ENCODE results near the gene SMIM7.
"Not testable (repeated sequence)": the region's sequence is repeated elsewhere in the genome, so short reads cannot be mapped to it uniquely, and the experiment has no call there.

Gene SMIM7

DNA sequence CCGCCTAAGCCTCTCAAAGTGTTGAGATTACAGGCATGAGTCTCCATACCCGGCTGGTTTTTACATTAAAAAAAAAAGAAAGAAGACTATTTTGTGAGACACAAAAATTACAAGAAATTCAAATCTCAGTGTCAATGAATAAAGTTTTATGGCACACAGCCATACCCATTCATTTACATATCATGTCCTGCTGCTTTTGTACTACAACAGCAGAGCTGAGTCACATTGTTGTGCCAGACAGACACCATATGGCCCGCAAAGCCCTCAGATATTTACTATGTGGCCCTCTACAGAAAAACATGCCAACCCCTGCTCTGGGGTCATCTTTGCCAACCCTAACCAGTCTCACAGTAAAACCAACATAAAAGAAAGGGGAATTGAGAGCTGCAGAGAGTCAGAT lies 5.3 kb downstream of the SMIM7 start:
- no peaks in the 10 kb centered on the region for H3K4me1 ChIP-seq (ENCODE audit: insufficient read depth, low read length)
- no peaks in the 10 kb centered on the region for H3K27me3 ChIP-seq (ENCODE audit: insufficient read depth, low read length)
- peaks cover 90% of the 10 kb centered on the region for H3K36me3 ChIP-seq (ENCODE audit: insufficient read depth, low read length)
- WGBS = 96% methylated on average over 3 of the region's 3 CpGs
- no peaks in the 10 kb centered on the region for H3K9me3 ChIP-seq (ENCODE audit: insufficient read depth, low read depth, low read length)
- H3K9ac ChIP-seq (ENCODE audit: low read depth, low read length) = no peak overlapping the region
- H3K4me3 ChIP-seq (ENCODE audit: low read length) = no peak overlapping the region
- no peak overlapping the region for H3K27ac ChIP-seq (ENCODE audit: low read depth, low read length)

GRCh38 chr19:16654140-16654539 lies 5.8 kb downstream of the SMIM7 start:
- Histone ChIP-seq H3K27ac (ENCODE audit: low read depth, low read length) (no peak overlapping the region), H3K4me3 (ENCODE audit: low read length) (no peak overlapping the region), H3K4me1 (ENCODE audit: insufficient read depth, low read length) (no peaks in the 10 kb centered on the region), H3K27me3 (ENCODE audit: insufficient read depth, low read length) (no peaks in the 10 kb centered on the region), H3K9me3 (ENCODE audit: insufficient read depth, low read depth, low read length) (no peaks in the 10 kb centered on the region), H3K36me3 (ENCODE audit: insufficient read depth, low read length) (peaks cover 95% of the 10 kb centered on the region), H3K9ac (ENCODE audit: low read depth, low read length) (no peak overlapping the region)
- WGBS = 96% methylated on average over 3 of the region's 3 CpGs

DNA sequence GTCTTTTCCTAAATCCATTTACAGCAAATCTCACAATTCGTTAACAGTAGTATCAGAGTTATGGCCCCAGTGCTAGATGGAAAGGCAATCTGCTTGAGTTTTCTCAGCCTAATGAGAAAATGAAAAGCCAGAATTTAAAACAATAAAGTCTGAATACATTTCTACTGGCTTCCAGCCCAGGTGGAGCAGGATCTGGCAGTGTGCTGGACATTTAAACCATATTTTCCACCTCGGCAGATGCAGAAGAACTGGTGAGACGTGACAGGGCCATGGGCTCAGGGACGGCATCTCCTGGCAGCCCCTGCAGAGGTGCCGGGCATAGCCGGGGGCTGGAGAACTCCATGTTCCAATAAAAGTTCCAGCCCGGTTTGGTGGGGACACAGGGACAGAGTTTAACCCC lies 7.1 kb downstream of the SMIM7 start:
- Histone ChIP-seq H3K27ac (ENCODE audit: low read depth, low read length) (no peak overlapping the region), H3K36me3 (ENCODE audit: insufficient read depth, low read length) (peaks cover 91% of the 10 kb centered on the region), H3K4me3 (ENCODE audit: low read length) (no peak overlapping the region), H3K9me3 (ENCODE audit: insufficient read depth, low read depth, low read length) (no peaks in the 10 kb centered on the region), H3K27me3 (ENCODE audit: insufficient read depth, low read length) (no peaks in the 10 kb centered on the region), H3K4me1 (ENCODE audit: insufficient read depth, low read length) (no peaks in the 10 kb centered on the region), H3K9ac (ENCODE audit: low read depth, low read length) (no peak overlapping the region)
- WGBS = 95% methylated on average over 7 of the region's 7 CpGs

DNA sequence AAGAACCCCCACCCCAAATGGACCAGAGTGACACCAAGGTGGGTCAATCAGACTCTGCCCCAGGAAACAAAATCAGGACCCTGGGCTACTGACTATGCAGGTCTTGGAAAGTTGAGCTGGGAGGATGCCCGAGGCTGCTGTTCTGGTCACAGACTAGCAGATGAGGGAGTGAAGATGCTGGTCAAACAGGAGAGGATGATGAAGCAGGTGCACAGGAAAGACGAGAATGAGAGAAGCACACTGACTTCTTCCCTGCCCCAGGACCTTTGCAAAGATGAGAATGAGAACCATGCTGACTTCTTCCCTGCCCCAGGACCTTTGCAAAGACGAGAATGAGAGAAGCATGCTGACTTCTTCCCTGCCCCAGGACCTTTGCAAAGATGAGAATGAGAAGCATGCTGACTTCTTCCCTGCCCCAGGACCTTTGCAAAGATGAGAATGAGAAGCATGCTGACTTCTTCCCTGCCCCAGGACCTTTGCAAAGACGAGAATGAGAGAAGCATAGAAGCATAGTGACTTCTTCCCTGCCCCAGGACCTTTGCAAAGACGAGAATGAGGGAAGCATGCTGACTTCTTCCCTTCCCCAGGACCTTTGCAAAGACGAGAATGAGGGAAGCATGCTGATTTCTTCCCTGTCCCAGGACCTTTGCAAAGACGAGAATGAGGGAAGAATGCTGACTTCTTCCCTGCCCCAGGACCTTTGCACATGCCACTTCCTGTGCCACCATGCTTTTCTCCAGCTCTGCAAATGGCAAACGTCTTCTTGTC lies 8.3 kb downstream of the SMIM7 start:
- not testable (repeated sequence) for H3K27ac ChIP-seq (ENCODE audit: low read depth, low read length); H3K9ac ChIP-seq (ENCODE audit: low read depth, low read length); H3K9me3 ChIP-seq (ENCODE audit: insufficient read depth, low read depth, low read length); H3K27me3 ChIP-seq (ENCODE audit: insufficient read depth, low read length); H3K4me1 ChIP-seq (ENCODE audit: insufficient read depth, low read length); H3K4me3 ChIP-seq (ENCODE audit: low read length)
- H3K36me3 ChIP-seq (ENCODE audit: insufficient read depth, low read length) = peaks cover 90% of the 10 kb centered on the region
- WGBS = 93% methylated on average over 8 of the region's 8 CpGs

GRCh38 chr19:16650821-16651220 lies 9.1 kb downstream of the SMIM7 start:
- Histone ChIP-seq H3K9me3 (ENCODE audit: insufficient read depth, low read depth, low read length) (no peaks in the 10 kb centered on the region), H3K27ac (ENCODE audit: low read depth, low read length) (no peak overlapping the region), H3K27me3 (ENCODE audit: insufficient read depth, low read length) (no peaks in the 10 kb centered on the region), H3K4me3 (ENCODE audit: low read length) (no peak overlapping the region), H3K9ac (ENCODE audit: low read depth, low read length) (no peak overlapping the region), H3K36me3 (ENCODE audit: insufficient read depth, low read length) (peaks cover 92% of the 10 kb centered on the region), H3K4me1 (ENCODE audit: insufficient read depth, low read length) (no peaks in the 10 kb centered on the region)
- WGBS = 96% methylated on average over 2 of the region's 2 CpGs

DNA sequence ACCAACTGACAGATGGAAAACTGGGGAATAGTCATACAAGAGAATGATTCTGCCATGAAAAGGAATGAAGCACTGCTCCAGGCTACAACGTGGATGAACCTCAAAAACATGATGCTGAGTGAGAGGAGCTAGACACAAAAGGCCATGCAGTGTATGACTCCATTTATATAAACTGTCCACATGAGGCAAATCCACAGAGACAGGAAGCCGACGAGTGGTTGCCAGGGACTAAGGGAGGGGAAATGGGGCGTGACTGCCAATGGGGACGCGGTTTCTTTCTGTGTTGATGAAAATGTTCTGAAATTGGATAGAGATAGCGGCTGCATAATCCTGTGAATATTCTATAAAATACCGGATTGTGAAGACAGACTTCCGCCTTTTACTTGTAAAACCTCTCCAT lies 10.2 kb downstream of the SMIM7 start:
- H3K27me3 ChIP-seq (ENCODE audit: insufficient read depth, low read length) = no peaks in the 10 kb centered on the region
- no peaks in the 10 kb centered on the region for H3K9me3 ChIP-seq (ENCODE audit: insufficient read depth, low read depth, low read length)
- H3K4me3 ChIP-seq (ENCODE audit: low read length) = no peak overlapping the region
- 93% methylated on average over 9 of the region's 9 CpGs for WGBS
- H3K4me1 ChIP-seq (ENCODE audit: insufficient read depth, low read length) = no peaks in the 10 kb centered on the region
- H3K36me3 ChIP-seq (ENCODE audit: insufficient read depth, low read length) = peaks cover 93% of the 10 kb centered on the region
- H3K27ac ChIP-seq (ENCODE audit: low read depth, low read length) = no peak overlapping the region
- no peak overlapping the region for H3K9ac ChIP-seq (ENCODE audit: low read depth, low read length)

GRCh38 chr19:16645140-16645539 lies 14.8 kb downstream of the SMIM7 start:
- 95% methylated on average over 9 of the region's 9 CpGs for WGBS
- peaks cover 84% of the 10 kb centered on the region for H3K36me3 ChIP-seq (ENCODE audit: insufficient read depth, low read length)

GRCh38 chr19:16641695-16642094 lies 18.2 kb downstream of the SMIM7 start:
- Histone ChIP-seq H3K9ac (ENCODE audit: low read depth, low read length) (no peak overlapping the region), H3K36me3 (ENCODE audit: insufficient read depth, low read length) (peaks cover 69% of the 10 kb centered on the region), H3K4me1 (ENCODE audit: insufficient read depth, low read length) (no peaks in the 10 kb centered on the region), H3K27me3 (ENCODE audit: insufficient read depth, low read length) (no peaks in the 10 kb centered on the region), H3K9me3 (ENCODE audit: insufficient read depth, low read depth, low read length) (no peaks in the 10 kb centered on the region), H3K4me3 (ENCODE audit: low read length) (no peak overlapping the region), H3K27ac (ENCODE audit: low read depth, low read length) (no peak overlapping the region)
- WGBS = 97% methylated on average over 10 of the region's 10 CpGs

More at GRCh38 chr19:16645140-16645539, 14.8 kb downstream of the SMIM7 start:
- no peak overlapping the region for H3K27ac ChIP-seq (ENCODE audit: low read depth, low read length)
- no peaks in the 10 kb centered on the region for H3K27me3 ChIP-seq (ENCODE audit: insufficient read depth, low read length)
- H3K9ac ChIP-seq (ENCODE audit: low read depth, low read length) = no peak overlapping the region
- no peaks in the 10 kb centered on the region for H3K4me1 ChIP-seq (ENCODE audit: insufficient read depth, low read length)
- no peaks in the 10 kb centered on the region for H3K9me3 ChIP-seq (ENCODE audit: insufficient read depth, low read depth, low read length)
- no peak overlapping the region for H3K4me3 ChIP-seq (ENCODE audit: low read length)

DNA sequence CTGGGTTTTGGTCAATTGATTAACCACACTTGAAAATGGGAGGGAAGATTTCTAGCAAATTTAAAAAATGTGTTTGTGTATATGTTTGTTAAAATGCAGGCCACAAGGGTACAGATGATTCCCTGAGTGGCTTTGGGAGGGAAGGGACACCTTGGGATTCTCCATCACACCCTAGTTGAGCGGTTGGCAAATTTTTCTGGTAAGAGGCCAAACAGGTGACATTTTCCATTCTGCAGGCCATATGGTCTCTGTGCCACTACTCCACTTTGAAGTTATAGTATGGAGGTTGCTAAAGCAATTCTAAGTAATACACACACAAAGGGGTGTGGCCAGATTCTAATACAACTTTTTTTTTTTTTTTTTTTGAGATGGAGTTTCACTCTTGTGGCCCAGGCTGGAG lies 19.0 kb downstream of the SMIM7 start:
- 88% methylated on average over 1 of the region's 1 CpG for WGBS
- Histone ChIP-seq H3K9ac (ENCODE audit: low read depth, low read length) (no peak overlapping the region), H3K36me3 (ENCODE audit: insufficient read depth, low read length) (peaks cover 62% of the 10 kb centered on the region)

DNA sequence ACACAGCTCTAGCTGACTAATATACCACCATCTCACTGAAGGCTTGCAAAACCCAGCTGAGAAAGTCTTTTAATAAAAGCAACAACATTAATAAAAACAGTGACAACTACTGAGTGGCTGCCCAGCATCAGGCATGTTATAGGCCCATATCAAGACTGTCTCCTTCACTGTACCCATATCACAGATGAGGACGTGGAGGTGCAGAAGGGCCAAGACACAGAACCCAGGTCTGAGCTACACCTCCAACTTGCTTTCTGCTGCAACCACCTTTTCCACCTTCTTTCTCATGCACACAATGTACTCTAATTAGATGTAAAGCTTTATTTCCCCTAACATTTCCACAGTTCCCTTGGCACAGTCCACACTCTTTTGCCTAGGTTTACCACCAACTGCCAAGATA lies 21.3 kb downstream of the SMIM7 start:
- H3K27ac ChIP-seq (ENCODE audit: low read depth, low read length) = no peak overlapping the region
- H3K9me3 ChIP-seq (ENCODE audit: insufficient read depth, low read depth, low read length) = no peaks in the 10 kb centered on the region
- H3K4me1 ChIP-seq (ENCODE audit: insufficient read depth, low read length) = no peaks in the 10 kb centered on the region
- no peak overlapping the region for H3K4me3 ChIP-seq (ENCODE audit: low read length)
- H3K36me3 ChIP-seq (ENCODE audit: insufficient read depth, low read length) = peaks cover 61% of the 10 kb centered on the region
- 100% methylated on average over 1 of the region's 1 CpG for WGBS
- H3K27me3 ChIP-seq (ENCODE audit: insufficient read depth, low read length) = no peaks in the 10 kb centered on the region
- no peak overlapping the region for H3K9ac ChIP-seq (ENCODE audit: low read depth, low read length)

More for the DNA sequence above, 19.0 kb downstream of the SMIM7 start:
- H3K9me3 ChIP-seq (ENCODE audit: insufficient read depth, low read depth, low read length) = no peaks in the 10 kb centered on the region
- H3K27ac ChIP-seq (ENCODE audit: low read depth, low read length) = no peak overlapping the region
- H3K27me3 ChIP-seq (ENCODE audit: insufficient read depth, low read length) = no peaks in the 10 kb centered on the region
- H3K4me1 ChIP-seq (ENCODE audit: insufficient read depth, low read length) = no peaks in the 10 kb centered on the region
- no peak overlapping the region for H3K4me3 ChIP-seq (ENCODE audit: low read length)

GRCh38 chr19:16637535-16637934 lies 22.4 kb downstream of the SMIM7 start:
- no peaks in the 10 kb centered on the region for H3K9me3 ChIP-seq (ENCODE audit: insufficient read depth, low read depth, low read length)
- H3K27ac ChIP-seq (ENCODE audit: low read depth, low read length) = no peak overlapping the region
- no peaks in the 10 kb centered on the region for H3K27me3 ChIP-seq (ENCODE audit: insufficient read depth, low read length)
- no peak overlapping the region for H3K9ac ChIP-seq (ENCODE audit: low read depth, low read length)
- peaks cover 59% of the 10 kb centered on the region for H3K36me3 ChIP-seq (ENCODE audit: insufficient read depth, low read length)
- no peak overlapping the region for H3K4me3 ChIP-seq (ENCODE audit: low read length)
- H3K4me1 ChIP-seq (ENCODE audit: insufficient read depth, low read length) = no peaks in the 10 kb centered on the region

- Histone ChIP-seq H3K4me1 (ENCODE audit: insufficient read depth, low read length) (peaks cover 8% of the 10 kb centered on the region), H3K27ac (ENCODE audit: low read depth, low read length) (no peak overlapping the region), H3K27me3 (ENCODE audit: insufficient read depth, low read length) (no peaks in the 10 kb centered on the region), H3K4me3 (ENCODE audit: low read length) (no peak overlapping the region), H3K9me3 (ENCODE audit: insufficient read depth, low read depth, low read length) (no peaks in the 10 kb centered on the region), H3K36me3 (ENCODE audit: insufficient read depth, low read length) (peaks cover 47% of the 10 kb centered on the region), H3K9ac (ENCODE audit: low read depth, low read length) (no peak overlapping the region; the same call in 1 of the 2 replicates)
- WGBS = 90% methylated on average over 6 of the region's 6 CpGs
These were observed 28.5 kb downstream of the SMIM7 start for GRCh38 chr19:16631465-16631864.

All from HUES64 (cell line).